Activated CD4-positive, alpha-beta T cell treated with anti-CD3 and anti-CD28 coated beads, Interleukin-2, amount 50 U/mL, for 4 hours (primary cell): ENCODE results near the gene RNU1-1.
"Not testable (repeated sequence)": the region's sequence is repeated elsewhere in the genome, so short reads cannot be mapped to it uniquely, and the experiment has no call there.

Source experiments
- DNase-seq, 2 experiments: peaks; one replicate each; pipeline ENCODE4 v3.0.0-alpha.2; 2020

RNU1-1 gene

DNA sequence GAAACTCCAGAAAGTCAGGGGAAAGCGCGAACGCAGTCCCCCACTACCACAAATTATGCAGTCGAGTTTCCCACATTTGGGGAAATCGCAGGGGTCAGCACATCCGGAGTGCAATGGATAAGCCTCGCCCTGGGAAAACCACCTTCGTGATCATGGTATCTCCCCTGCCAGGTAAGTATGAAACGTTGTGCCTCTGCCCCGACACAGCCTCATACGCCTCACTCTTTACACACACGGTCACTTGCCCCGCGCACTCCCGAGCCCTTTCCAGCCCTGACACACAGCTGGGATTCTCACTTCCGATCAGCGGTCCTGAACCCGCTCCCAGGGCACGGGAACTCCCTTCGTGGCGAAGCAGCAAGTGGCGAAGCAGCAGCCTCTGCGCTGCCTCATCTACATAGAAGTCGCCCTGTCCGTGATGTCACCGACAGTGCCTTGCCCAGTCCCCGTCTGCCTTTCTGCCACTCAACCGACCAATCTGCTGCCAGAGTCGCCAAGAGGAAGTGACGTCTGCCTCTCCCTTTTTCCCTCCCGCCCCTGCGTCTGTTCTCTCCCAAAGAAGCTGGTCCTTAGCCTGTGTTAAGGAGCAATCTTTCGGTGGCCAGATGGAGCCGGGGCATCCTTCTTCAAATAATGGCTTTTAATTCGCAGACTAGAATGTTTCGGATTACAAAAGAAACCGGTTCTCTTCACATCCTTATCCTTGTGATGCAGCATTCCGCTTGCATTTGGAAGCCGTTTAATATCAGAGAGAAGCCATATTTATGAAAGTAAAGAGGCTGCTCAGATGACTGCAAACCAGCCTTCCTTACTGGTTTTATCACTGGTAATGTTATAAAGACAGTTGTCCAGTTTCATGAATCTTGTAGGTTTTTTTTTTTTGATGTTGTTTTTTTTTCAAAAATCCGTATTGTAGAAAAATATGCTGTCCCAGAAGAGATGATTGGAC is at the start of gene RNU1-1:
RNU1-1 (minus strand) TSS at position 179 of the 949 bp plus-strand sequence.
- peak; percentile 56 to 62 for DNase-seq

DNA sequence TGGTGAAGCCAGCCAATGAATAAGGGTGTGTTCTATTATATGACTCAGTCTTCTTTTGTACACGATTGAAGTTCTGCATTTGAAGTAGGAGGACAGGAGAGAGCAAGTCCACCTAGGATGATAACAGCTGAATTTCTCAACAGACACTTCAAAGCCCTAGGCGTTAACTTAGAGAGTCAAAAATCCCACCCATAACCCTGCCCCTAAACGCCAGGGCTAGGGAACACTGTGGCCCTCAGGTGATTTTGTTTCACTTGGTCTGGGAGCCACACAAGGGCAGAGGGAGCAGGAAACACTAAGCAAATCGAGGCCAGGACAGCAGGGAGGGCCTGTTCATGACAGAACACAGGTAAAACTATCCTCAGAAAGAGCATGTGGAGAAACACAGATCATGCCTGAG is 47.0 kb upstream of the RNU1-1 start:
- not testable (repeated sequence) for DNase-seq

DNA sequence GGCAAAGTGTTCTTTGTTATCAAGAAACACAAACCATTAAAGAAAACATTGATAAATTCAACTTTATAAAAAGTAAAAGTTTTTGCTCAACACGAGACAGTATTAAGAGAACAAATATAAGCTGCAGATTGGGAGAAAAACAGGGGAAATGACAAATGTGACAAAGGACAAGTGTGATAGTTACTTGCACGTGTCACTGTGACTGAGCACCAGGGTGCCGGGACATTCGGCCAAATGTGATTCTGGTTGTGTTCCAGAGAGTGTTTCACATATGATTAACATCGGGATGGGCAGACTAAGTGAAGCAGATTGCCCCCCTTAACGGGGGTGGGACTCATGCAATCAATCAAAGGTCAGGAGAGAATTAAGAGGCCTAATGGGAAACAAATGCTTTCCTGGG is 46.4 kb upstream of the RNU1-1 start:
- DNase-seq, result not testable (repeated sequence)

DNA sequence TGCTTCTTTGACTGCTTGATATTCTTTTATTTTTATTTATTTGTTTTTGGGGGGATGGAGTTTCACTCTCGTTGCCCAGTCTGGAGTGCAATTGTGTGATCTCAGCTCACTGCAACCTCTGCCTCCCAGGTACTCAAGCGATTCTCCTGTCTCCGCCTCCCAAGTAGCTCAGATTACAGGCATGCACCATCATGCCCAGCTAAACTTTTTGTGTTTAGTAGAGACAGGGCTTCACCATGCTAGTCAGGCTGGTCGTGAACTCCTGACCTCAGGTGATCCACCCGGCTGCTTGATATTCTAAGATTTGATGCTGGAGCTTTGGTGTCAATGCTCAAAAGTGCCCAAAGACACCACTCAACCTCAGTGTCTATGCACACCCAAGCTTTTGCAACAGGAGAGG is 45.6 kb upstream of the RNU1-1 start:
- DNase-seq, result not testable (repeated sequence)

DNA sequence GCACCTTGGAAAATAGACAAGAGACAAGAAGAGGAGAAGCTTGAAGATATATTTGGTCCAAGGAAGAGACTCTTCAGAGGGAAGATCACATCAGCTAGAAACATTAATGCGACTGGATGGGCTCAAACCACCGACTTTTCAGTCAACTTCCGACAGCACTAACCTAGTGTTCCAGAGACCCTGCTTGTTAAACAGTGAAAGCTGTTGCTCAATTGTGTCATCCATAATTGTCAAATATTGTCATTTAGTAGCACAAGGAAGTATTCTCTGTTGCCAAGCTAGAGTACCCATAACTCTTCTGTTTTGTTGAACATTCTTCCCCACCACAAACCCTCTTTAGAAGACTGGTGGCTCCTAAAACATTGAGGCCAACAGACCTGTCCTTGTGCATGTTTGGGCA is 42.9 kb upstream of the RNU1-1 start:
- DNase-seq, result not testable (repeated sequence)

DNA sequence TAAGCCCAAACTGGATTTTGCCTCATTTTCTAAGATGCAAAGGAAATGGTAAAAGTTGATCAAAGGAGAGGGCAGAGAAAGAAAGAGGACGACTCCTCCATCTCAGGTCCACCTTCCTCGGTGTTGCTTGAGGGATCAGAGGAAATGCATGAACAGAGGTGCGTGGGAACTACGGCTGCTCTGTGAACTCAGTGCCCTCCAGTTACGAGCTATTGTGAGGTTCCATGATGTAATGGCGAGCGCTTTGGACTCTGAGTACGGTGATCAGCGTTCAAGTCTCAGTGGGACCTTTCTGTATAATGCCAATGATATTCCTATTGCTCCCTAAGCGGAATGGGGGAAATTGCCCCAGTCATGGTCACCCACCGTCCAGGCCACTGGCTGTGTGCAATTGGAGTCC is 39.2 kb upstream of the RNU1-1 start:
- DNase-seq, result not testable (repeated sequence)

DNA sequence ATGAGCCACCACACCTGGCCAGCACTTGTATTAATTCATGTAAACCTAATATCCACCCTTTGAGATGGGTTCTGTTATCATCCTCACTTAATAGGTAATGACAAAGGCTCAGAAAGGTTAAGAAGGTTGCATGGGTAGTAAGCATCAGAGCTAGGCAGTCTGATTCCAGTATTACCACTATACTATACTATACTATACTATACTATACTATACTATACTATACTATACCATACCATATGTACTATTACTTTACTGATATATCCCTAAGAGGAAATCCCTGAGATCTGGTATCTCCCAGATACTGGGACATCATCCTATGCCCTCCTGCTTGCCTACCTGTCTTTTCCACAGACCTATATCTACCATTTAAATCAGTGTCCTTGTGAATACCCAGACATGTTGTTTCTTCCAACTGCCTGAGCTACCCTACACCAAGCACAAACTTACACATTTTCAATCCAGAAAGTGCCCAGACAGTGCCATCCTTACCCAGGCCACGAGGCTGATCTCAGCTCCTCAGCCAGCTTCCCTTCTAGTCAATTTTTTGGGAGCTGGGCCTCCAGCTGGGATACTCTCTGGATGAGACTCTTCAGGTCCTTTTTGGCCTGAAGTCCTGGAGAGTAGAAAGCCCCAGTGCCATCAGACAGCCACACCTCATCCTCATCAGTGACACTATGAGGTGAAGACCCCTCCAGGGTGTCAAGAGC is 36.3 kb upstream of the RNU1-1 start:
- DNase-seq, result not testable (repeated sequence)

DNA sequence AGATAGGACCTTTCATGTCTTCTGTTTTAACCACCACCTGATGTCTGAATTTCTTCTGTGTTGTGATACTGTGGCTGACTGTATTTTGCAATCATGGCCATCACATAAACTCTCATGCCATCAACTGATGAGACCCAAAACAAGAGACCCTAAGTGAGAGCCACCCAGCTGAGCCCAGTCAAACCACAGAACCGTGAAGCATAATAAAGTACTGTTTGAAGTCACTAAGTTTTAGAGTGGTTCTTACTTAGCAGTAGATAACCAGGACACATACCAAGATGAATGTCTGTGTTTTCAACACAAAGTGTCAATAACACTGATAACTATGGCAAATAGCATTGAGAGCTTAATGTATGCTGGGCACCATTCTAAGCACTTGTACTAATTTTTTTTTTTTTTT is 35.5 kb upstream of the RNU1-1 start:
- DNase-seq, result not testable (repeated sequence)

DNA sequence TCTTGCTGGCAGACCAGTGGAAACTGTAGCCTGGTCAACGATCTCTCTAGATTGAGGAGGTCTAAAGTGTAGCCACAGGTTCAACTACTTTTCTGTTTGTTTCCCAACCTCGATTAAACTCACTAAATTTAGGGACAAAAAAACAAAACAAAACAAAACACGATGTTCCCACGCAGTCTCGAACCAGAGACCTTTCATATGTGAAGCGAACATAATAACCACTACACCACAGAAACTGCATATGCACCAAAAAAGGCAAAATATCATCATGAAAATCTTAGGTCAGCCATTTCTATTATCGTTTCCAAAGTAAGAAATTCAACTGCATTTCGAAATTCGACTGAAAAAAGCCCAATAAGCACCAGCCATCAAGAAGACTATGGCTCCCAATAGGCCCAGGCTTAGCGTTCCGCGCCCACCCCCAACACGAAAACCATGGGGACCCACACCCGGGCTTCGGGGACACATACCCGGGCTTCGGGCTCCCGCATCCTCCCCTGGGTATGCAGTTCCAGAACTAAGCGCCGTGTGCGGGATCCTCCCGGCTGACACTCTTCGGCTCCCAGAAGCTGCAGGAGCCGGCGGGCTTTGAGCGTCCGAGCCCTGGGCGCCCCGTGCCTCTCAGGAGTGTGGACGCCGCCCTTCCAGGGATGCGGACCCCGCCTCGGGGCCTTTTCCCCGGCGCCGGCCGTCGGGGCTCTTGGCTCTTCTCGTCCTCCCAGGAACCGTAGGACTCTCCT is 33.6 kb upstream of the RNU1-1 start:
- not testable (repeated sequence) for DNase-seq

DNA sequence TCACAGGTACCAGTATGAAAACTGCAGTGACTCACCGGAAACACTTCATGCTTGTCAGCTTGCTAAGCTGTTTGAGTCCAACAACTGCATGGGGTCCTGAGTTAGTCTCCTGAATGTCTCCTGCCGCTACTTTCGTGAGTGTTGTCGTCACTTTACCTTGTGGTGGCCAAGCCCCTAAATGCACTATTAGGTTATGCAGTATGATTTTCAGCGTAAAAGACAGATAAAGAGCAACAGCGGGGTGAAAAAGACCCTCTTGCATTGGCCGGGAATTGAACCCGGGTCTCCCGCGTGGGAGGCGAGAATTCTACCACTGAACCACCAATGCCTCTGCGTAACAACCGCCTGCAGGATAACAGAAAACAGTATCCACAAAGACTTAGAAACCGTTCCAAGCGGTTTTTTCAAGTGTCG is 31.6 kb upstream of the RNU1-1 start:
- DNase-seq, result not testable (repeated sequence)

DNA sequence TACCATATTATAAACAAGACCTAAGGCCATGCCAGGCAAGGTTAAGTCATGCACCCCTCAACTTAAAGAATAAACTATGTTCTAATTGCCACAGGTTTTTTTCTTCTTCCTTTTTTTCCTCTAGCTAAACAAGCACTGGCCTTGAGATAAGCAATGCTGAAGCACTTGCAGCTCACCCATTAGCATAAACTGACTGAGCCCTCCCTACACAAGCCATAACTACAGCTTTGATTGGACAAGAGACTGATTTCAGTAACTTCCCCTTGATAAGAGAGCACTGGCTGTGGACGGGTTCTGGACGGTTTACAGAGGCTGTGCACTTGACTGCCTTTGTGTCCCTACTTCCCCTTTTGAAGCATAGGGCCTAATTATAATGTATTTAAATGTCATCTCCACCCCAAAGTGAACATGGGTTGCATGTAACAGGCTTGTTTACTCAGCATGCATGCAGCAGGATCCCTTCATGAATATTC is 26.4 kb upstream of the RNU1-1 start:
- DNase-seq, result not testable (repeated sequence)

DNA sequence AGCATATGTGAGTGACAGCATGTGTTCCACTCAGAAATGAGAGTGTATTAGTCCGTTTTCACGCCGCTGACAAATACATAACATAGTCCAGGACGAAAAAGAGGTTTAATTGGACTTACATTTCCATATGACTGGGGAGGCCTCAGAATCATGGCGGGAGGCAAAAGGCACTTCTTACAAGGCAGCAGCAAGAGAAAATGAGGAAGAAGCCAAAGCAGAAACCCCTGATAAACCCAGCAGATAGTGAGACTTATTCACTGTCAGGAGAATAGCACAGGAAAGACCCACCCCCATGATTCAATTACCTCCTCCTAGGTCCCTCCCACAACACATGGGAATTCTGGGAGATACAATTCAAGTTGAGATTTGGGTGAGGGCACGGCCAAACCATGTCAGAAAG is 23.4 kb upstream of the RNU1-1 start:
- DNase-seq, result not testable (repeated sequence)

DNA sequence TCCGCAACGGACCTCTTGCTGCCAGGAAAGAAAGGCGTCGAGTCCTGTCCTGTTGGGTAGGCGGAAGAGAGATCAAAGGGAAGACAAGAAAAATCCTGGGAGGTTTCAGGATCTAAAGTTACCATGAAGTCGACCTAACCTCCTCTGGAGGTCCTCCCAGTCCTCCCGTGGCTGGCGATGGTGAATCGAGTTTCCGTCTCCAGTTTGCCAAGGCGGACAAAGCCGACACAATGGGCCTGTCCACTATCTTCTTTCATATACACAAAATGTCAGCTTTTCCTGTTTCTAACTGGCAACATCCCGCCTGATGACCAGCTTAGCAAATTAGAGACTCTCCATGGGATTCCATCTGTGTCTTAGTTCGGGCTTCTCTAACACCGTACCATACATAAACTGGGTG is 22.7 kb upstream of the RNU1-1 start:
- not testable (repeated sequence) for DNase-seq

DNA sequence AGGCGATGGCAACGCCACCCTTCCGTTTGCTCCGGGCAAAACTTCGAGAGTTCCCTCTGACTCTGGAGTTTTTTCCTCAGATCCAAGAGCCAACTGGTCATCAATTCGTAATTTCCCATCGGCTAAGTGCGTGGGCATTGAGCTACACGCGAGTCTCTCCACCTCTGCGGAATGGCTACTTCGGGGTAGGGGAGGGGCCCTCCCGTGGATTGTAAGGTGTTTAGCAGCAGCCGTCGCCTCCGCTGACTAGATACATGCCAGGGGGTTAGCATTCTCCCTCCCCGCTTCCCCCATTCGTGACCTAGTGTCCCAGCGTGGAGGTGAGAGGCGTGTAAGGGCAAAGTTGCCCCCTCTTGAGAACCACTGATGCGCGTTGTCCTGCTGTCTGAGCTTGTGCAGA is 21.8 kb upstream of the RNU1-1 start:
- DNase-seq, result not testable (repeated sequence)

DNA sequence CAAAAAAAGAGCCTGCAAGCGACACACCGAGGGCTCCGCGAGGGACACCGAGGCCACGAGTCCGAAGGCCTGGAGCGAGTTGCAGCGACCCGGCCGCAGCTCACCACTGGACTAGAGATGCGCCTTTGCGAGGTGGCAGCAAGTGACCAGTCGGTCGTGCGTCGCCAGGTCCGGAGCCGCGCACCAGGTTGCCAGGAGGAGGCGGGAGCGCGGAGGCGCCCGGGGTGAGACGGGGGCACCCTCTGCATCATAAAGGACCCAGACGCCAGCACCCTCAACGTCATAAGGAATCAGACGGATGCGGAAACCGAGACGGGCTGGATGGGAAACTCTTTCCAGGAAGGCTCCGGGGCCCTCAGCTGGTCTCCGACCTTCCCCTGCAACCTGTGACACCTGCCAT is 21.4 kb upstream of the RNU1-1 start:
- not testable (repeated sequence) for DNase-seq

DNA sequence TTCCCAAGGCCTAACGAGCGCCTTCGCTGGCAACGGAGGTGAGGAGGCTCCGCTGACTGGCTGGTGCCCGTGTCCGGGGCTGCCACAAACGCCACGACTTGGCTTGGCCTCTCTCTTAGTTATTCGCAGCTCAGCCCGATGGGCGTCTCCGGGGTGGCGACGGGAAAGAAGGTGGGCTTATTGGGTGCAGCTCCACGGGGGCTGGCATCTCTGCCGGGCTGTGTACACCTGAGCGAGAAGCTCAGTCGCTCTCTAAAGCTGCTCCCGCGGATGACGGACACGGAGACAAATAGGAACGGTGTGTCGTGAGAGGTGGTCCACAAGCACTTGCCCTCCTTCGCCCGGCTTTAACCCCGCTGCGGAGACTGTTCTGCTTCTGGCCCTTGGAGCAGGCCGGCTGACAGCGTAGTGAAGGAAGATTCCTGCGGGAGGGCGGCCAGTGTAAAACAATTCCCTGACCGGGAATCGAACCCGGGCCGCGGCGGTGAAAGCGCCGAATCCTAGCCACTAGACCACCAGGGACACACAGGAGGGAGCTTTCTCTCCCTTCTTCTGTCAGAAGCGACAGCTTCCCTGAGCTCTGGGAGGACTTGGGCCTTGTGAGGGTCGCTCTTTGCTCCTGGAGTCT is 20.9 kb upstream of the RNU1-1 start:
- not testable (repeated sequence) for DNase-seq

DNA sequence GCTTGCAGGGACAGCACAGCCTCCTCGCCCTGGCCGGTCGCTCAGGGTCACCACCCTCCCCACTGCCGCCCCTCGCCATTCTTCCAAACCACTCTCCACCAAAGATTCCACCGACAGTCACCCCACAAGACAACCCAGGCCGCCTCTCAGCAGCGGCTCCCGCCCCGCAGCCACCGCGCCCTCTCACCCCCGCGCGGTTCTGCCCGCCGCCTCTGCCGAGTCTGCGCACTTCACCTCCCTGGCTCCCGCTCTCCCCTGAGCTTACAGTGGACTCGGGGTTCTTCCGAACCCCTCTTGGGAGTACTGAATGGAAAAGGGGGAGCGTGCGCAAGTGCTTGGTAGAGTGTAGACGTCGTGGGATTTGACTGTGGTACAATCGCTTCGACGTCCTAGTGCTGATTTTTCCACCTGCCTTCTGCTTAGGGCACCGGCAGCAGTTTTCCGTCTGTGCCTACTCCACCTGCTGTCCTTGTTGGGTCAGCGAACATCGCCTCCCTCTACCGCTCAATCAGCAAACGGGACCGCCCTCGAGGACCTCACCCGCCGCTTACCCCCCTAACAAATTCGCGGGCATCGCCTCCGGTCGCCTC is 20.2 kb upstream of the RNU1-1 start:
- DNase-seq, result not testable (repeated sequence)

DNA sequence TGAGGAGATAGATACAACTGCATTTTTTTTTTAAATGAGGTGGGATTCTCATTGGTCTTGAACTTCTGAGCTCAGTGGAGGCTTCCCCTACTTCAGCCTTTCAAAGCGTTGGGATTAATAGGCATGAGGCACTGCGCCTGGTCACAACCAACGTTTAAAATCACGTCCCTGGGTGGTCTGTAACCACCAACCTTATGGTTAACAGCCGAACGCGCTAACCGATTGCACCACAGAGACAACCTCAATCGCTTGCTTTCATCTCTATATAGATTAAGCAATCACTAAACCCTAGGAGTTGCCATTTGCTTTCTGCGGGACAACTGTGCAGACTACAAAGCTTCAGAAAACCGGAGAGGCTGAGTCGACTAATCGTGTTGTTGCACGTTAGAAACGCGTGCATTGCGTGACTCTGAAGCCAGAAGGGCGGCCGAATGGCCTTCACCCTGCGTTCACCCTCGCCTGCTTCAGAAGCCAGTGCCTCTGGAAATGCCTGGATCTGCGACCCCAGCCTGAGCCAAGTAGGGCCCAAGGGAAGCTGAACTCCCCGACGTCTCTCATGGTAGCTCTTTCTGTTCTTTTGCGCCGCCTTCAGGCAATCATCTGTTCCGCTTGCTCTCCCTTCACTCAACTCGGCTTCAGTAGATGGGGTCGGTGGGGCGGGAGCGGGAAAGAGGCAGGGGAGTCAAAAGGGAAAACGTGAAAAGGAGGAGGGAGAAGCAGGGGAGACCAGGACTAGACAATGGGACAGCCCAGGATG is 18.3 kb upstream of the RNU1-1 start:
- not testable (repeated sequence) for DNase-seq

DNA sequence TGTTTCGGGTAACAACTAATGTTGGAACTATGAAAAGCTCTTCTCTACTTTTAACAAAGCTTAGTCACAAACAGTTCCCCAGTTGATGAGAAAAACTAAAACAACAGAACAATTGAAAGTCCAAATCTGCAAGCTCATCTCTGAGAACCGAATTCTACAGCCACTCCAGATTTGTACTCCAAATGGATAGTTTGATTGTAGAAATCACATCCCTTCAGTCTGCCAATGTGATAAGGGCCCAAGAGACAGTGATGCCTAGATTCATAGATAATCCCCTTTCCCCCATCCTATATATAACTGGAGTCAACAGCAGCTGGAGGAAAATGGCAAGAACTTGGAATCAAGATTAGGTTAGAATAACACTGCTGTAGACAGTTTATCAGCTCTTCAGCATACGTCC is 14.3 kb upstream of the RNU1-1 start:
- not testable (repeated sequence) for DNase-seq

DNA sequence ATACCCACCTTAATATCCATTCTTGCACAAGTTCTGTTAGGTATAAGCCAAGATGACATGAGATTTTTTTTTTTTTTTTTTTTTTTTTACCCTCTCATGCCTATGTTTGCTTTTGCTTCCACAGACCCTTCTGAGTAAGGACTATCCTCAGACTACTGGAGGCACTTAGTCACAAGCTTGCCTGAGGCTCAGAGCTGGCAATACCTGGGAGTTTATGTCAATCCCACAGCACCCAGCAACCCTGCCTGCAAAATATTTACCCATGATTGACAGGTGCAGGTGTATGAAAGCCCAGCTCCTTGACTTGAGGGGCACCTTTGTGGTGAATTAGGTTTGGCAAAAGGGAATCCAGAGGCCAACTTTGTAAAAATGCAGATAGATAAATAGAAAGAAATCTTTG is 11.7 kb upstream of the RNU1-1 start:
- DNase-seq, result not testable (repeated sequence)

DNA sequence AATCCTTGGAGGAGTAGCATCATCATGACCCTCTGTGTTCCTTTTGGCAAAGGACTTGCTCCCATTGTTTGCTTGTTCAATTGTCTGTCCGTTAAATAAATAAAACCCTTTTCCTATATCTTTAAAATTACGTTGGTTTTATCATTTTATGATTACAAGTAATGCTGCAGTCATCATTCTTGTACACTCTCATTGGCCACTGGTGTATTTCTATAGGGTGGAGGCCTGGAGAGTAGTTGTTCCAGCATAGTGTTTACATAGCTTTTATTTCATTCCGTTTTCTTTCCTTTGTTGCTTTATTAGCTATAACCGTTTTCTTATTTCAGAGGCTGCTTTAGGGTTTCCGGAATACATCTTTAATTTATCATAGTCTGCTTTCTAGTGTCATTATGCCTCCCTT is 7.6 kb upstream of the RNU1-1 start:
- DNase-seq, result not testable (repeated sequence)
